ENCODE measurements around the gene ENOX2.

Gene ENOX2

DNA sequence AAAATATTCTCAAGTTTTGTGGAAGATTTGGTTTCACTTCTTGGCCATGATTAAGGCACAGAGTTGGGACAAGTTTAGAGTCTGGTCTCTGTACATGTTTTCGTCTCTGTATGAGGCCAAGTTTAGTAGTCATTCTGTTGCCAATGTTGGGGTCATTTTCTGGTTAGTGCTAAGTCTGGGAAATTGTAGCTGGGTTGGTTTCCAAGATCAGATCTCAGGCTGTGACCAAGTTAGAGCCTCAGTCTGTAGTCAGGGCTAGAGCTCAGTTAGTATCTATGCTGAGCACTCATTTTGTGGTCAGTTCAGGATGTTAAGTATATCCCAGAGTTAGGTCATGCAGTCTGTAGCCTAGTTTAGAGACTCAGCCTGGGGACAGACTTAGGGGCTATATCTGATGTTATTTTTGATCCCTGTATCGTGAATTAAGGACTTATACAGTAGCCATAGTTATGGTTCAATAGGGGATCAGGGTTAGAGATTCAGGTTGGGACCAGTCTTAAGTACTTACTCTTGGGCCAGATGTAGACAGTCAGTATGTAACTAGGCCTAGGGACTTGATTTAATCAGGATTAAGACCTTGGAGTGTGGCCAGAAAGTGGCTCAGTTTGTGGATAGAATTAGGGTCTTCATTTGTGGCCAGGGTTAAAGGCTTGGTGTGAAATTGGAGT is 6.6 kb upstream of the ENOX2 start:
- Histone ChIP-seq H3K9ac (ENCODE audit: low read depth, low read length) (no peak overlapping the region), H3K27me3 (ENCODE audit: control insufficient read depth, insufficient read depth, low read length) (peaks cover 8% of the 10 kb centered on the region), H3K9me3 (ENCODE audit: control insufficient read depth, insufficient read depth, low read length) (no peaks in the 10 kb centered on the region), H3K4me1 (ENCODE audit: control insufficient read depth, insufficient read depth, low read length) (no peaks in the 10 kb centered on the region), H3K36me3 (ENCODE audit: control insufficient read depth, insufficient read depth, low read length) (no peaks in the 10 kb centered on the region), H3K4me3 (ENCODE audit: low read depth, low read length) (no peak overlapping the region), H3K27ac (ENCODE audit: low read depth, low read length) (no peak overlapping the region)

DNA sequence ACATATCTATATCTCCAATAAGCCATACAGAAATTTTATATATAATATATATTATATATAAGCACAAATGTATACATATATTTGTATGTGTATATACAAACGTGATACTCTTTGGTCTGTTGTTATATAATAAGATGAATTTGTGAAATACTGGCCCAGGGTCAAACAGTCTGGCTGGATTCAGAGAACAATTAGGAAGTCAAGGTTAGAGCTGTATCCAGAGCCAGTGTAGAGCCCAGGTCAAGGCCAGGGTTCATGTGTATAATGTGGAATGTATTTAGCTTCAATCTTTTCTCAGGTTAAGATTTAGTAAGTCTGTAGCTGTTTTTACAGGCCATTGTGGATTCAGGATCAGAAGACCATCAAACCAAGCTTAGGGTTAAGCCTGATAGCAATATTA is 3.8 kb upstream of the ENOX2 start:
- no peak overlapping the region for H3K4me3 ChIP-seq (ENCODE audit: low read depth, low read length)
- H3K27me3 ChIP-seq (ENCODE audit: control insufficient read depth, insufficient read depth, low read length) = peaks cover 8% of the 10 kb centered on the region
- no peaks in the 10 kb centered on the region for H3K36me3 ChIP-seq (ENCODE audit: control insufficient read depth, insufficient read depth, low read length)
- H3K9me3 ChIP-seq (ENCODE audit: control insufficient read depth, insufficient read depth, low read length) = no peaks in the 10 kb centered on the region
- no peak overlapping the region for H3K27ac ChIP-seq (ENCODE audit: low read depth, low read length)
- no peak overlapping the region for H3K9ac ChIP-seq (ENCODE audit: low read depth, low read length)
- H3K4me1 ChIP-seq (ENCODE audit: control insufficient read depth, insufficient read depth, low read length) = peaks cover 4% of the 10 kb centered on the region; the same call in 1 of the 2 replicates

DNA sequence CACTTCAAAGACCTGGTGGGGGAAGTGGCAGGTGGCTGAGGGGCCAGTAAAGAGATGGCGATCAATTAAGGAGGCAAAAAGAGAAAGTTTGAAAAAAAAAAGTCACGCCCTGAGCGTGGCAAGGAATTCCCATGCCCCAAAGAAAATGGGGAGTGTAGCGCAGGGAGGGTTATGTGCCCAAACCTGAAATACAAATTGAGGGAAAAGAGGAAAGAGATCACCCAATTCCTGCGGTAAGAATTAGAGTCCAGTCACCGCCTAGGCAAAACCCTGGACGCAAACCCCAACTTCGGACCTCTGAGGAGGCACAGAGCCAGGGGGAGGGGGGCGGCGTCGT is 595 bp downstream of the ENOX2 start:
- peak overlapping the region; percentile 41; the same call in 1 of the 2 replicates for H3K9ac ChIP-seq (ENCODE audit: low read depth, low read length)
- no peaks in the 10 kb centered on the region; the same call in 1 of the 2 replicates for H3K27me3 ChIP-seq (ENCODE audit: control insufficient read depth, insufficient read depth, low read length)
- H3K4me1 ChIP-seq (ENCODE audit: control insufficient read depth, insufficient read depth, low read length) = peaks cover 8% of the 10 kb centered on the region
- peak overlapping the region; percentile 78 for H3K4me3 ChIP-seq (ENCODE audit: low read depth, low read length)
- no peaks in the 10 kb centered on the region for H3K9me3 ChIP-seq (ENCODE audit: control insufficient read depth, insufficient read depth, low read length)
- no peaks in the 10 kb centered on the region; the same call in 1 of the 2 replicates for H3K36me3 ChIP-seq (ENCODE audit: control insufficient read depth, insufficient read depth, low read length)
- peak overlapping the region; percentile 56 for H3K27ac ChIP-seq (ENCODE audit: low read depth, low read length)

DNA sequence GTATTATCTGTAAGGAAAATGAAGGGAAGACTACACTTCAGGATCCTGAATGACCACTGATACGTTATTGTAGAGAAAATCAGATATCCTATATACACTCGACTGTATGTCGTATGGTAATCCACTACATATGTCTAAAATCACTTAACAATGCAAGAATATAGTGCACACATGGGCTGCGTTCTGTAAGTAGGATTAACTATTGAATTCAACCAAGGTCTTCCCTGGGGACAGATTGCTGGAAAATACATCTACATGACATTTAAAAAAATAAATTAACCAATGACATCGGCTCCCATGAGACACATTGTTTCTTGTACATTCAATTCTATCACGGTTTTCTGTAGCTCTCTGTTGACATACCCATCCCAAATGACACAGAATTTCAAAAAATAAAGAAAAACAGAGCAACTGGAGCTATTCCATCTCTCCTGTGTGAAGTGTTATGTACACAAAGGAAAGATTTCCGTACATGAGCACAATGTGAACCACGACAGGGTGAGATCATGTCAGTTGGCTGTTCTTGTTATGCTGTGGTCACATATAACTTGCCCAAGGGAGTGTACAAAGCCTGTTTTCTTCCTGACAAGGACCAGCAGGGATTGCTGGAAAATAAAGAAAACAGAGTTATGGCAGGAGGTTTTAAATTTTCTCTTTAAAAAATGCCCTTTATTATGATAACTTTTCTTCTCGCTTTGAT is 6.1 kb downstream of the ENOX2 start:
- Histone ChIP-seq H3K4me3 (ENCODE audit: low read depth, low read length) (no peak overlapping the region), H3K9me3 (ENCODE audit: control insufficient read depth, insufficient read depth, low read length) (no peaks in the 10 kb centered on the region), H3K4me1 (ENCODE audit: control insufficient read depth, insufficient read depth, low read length) (peaks cover 6% of the 10 kb centered on the region), H3K9ac (ENCODE audit: low read depth, low read length) (no peak overlapping the region), H3K27me3 (ENCODE audit: control insufficient read depth, insufficient read depth, low read length) (no peaks in the 10 kb centered on the region; the same call in 1 of the 2 replicates), H3K36me3 (ENCODE audit: control insufficient read depth, insufficient read depth, low read length) (no peaks in the 10 kb centered on the region; the same call in 1 of the 2 replicates), H3K27ac (ENCODE audit: low read depth, low read length) (no peak overlapping the region)

DNA sequence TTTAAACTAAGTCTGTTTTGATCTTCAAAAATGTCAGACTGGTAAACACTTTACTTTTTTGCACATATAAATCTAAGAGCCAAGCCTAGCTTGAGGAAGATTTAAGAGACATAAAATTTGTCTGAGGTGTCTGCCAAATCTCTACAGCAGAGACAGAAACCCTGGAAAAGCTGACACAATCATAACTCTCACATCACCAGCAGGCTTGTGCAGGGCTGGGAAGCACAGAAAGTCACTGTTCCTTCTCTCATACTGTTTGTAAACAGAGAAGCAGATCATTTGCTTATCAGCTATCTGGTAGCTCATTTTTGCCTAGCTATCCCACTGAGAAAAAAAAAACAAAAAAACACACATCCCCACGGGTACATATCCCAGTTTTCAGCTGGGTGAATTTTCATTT is 7.0 kb downstream of the ENOX2 start:
- Histone ChIP-seq H3K4me1 (ENCODE audit: control insufficient read depth, insufficient read depth, low read length) (no peaks in the 10 kb centered on the region), H3K9ac (ENCODE audit: low read depth, low read length) (no peak overlapping the region), H3K27me3 (ENCODE audit: control insufficient read depth, insufficient read depth, low read length) (no peaks in the 10 kb centered on the region; the same call in 1 of the 2 replicates), H3K4me3 (ENCODE audit: low read depth, low read length) (no peak overlapping the region), H3K9me3 (ENCODE audit: control insufficient read depth, insufficient read depth, low read length) (no peaks in the 10 kb centered on the region), H3K27ac (ENCODE audit: low read depth, low read length) (no peak overlapping the region), H3K36me3 (ENCODE audit: control insufficient read depth, insufficient read depth, low read length) (no peaks in the 10 kb centered on the region; the same call in 1 of the 2 replicates)

DNA sequence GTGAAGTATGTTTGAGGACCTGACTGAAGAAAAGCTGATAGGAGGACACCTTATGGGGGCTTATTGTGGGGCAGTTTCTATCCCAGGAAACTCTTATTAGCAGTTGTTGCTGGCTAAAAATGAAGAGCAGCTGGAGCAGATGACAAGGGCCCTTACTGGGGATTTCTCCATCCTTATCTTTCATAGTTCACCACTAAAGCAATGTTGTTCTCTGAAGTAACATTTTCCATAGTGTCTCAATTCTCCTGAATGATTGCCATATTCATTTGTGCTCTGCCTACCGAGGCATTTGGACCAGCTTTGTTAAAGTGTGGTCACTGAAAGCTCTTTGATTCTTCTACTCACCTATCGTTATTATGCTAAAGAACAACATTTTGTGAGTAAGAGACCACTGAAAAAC is 7.7 kb downstream of the ENOX2 start:
- H3K9ac ChIP-seq (ENCODE audit: low read depth, low read length) = no peak overlapping the region
- no peak overlapping the region for H3K27ac ChIP-seq (ENCODE audit: low read depth, low read length)
- H3K36me3 ChIP-seq (ENCODE audit: control insufficient read depth, insufficient read depth, low read length) = no peaks in the 10 kb centered on the region; the same call in 1 of the 2 replicates
- H3K4me1 ChIP-seq (ENCODE audit: control insufficient read depth, insufficient read depth, low read length) = no peaks in the 10 kb centered on the region
- no peaks in the 10 kb centered on the region for H3K9me3 ChIP-seq (ENCODE audit: control insufficient read depth, insufficient read depth, low read length)
- H3K4me3 ChIP-seq (ENCODE audit: low read depth, low read length) = no peak overlapping the region
- H3K27me3 ChIP-seq (ENCODE audit: control insufficient read depth, insufficient read depth, low read length) = no peaks in the 10 kb centered on the region; the same call in 1 of the 2 replicates

DNA sequence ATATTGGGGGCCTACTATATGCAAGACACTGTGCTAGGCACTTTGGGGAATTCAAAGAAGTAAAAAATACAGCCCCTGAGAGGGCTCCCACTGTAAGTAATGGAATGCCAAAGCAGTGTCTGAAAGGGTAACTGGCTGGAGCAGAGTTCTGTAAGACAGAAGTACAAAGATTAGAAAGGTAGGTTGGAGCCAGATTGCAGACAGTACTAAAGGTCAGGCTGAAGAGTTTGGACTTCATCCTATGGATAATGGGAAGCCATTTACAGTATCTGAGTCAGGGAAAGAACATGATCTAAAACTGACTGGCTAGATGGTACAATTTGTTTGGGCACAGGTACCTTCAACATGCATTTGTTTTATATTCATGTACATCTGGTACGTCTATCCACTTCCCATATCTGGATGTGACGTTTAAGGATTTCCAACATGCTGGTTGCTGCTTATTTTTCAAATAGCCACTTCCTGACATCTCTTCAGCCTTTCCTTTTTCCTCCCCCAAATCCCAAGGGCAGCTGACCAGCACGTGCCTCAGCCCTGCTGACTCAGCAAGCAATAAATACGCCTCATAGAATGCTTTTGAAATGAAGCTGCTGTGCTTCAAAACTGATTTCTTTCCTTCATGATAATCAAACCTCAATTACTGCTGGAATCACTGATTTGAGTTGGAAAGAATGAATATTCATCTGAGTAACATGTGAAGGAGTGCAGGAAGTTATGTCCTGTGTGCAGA is 9.5 kb downstream of the ENOX2 start:
- H3K4me1 ChIP-seq (ENCODE audit: control insufficient read depth, insufficient read depth, low read length) = peaks cover 12% of the 10 kb centered on the region; the same call in 1 of the 2 replicates
- no peaks in the 10 kb centered on the region for H3K36me3 ChIP-seq (ENCODE audit: control insufficient read depth, insufficient read depth, low read length)
- no peaks in the 10 kb centered on the region for H3K9me3 ChIP-seq (ENCODE audit: control insufficient read depth, insufficient read depth, low read length)
- no peak overlapping the region for H3K4me3 ChIP-seq (ENCODE audit: low read depth, low read length)
- H3K27me3 ChIP-seq (ENCODE audit: control insufficient read depth, insufficient read depth, low read length) = no peaks in the 10 kb centered on the region; the same call in 1 of the 2 replicates
- no peak overlapping the region for H3K27ac ChIP-seq (ENCODE audit: low read depth, low read length)
- H3K9ac ChIP-seq (ENCODE audit: low read depth, low read length) = no peak overlapping the region

DNA sequence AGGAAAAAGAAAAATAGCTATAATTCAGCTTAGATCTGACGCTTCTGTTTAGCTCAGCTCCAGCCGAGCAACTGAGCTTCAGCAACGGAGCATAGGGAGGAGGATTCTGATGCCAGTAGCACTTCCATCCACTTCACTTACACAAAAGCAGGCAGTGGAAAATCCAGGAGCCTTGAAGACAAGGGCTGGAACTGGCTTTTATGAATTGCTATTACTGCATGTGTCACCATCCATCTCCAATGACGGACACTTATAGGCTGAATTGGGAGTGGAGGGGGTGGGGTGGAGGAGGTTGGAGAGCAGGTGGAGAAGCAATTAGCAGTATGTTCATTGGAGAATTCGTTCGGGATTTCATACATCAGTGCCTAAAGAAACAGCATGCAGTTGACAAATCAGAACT is 15.6 kb downstream of the ENOX2 start:
- no peaks in the 10 kb centered on the region for H3K36me3 ChIP-seq (ENCODE audit: control insufficient read depth, insufficient read depth, low read length)
- no peak overlapping the region for H3K4me3 ChIP-seq (ENCODE audit: low read depth, low read length)
- peaks cover 12% of the 10 kb centered on the region; the same call in 1 of the 2 replicates for H3K4me1 ChIP-seq (ENCODE audit: control insufficient read depth, insufficient read depth, low read length)
- H3K27ac ChIP-seq (ENCODE audit: low read depth, low read length) = no peak overlapping the region
- H3K27me3 ChIP-seq (ENCODE audit: control insufficient read depth, insufficient read depth, low read length) = no peaks in the 10 kb centered on the region; the same call in 1 of the 2 replicates
- H3K9ac ChIP-seq (ENCODE audit: low read depth, low read length) = no peak overlapping the region
- no peaks in the 10 kb centered on the region for H3K9me3 ChIP-seq (ENCODE audit: control insufficient read depth, insufficient read depth, low read length)

DNA sequence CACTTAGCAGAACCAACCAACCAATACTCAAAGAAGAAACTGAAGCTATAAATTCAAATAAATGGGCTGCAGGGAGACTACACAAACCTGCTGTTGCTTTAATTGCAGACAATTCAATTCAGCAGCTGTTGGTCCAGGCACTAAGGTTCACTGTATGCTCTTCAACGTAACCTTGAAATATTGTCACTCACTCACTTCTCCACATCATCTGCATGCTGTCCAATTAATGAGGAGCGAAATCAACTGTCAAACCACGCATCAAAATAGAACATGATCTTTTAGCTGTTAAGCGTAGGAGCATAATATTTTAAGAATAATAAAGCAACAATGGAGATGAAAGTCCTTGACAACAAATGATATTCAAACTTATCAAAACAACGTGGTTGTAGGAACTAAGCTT is 17.0 kb downstream of the ENOX2 start:
- no peaks in the 10 kb centered on the region for H3K9me3 ChIP-seq (ENCODE audit: control insufficient read depth, insufficient read depth, low read length)
- no peaks in the 10 kb centered on the region for H3K36me3 ChIP-seq (ENCODE audit: control insufficient read depth, insufficient read depth, low read length)
- peaks cover 14% of the 10 kb centered on the region; the same call in 1 of the 2 replicates for H3K4me1 ChIP-seq (ENCODE audit: control insufficient read depth, insufficient read depth, low read length)
- H3K27me3 ChIP-seq (ENCODE audit: control insufficient read depth, insufficient read depth, low read length) = no peaks in the 10 kb centered on the region; the same call in 1 of the 2 replicates
- no peak overlapping the region for H3K9ac ChIP-seq (ENCODE audit: low read depth, low read length)
- no peak overlapping the region for H3K27ac ChIP-seq (ENCODE audit: low read depth, low read length)
- no peak overlapping the region for H3K4me3 ChIP-seq (ENCODE audit: low read depth, low read length)

DNA sequence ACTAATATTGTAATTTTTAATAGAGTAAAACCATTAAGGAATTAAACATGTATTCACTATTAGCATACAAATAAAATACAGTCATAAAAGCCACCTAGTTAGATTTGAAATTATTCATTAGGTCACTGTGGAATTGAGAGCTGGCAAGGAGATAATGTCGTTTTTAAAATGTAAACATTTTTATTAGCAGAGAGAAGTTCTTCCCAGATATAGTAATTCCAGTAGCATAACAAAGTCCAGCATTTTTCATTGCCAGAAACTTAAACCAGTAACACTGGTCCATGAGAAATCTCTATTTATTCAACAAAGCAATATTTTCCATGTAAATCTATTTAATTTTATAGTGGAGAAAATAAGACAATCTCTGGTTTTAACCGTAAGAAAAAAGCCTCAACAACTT is 17.5 kb downstream of the ENOX2 start:
- H3K4me1 ChIP-seq (ENCODE audit: control insufficient read depth, insufficient read depth, low read length) = peaks cover 18% of the 10 kb centered on the region; the same call in 1 of the 2 replicates
- no peaks in the 10 kb centered on the region for H3K36me3 ChIP-seq (ENCODE audit: control insufficient read depth, insufficient read depth, low read length)
- no peak overlapping the region for H3K27ac ChIP-seq (ENCODE audit: low read depth, low read length)
- no peak overlapping the region for H3K9ac ChIP-seq (ENCODE audit: low read depth, low read length)
- H3K27me3 ChIP-seq (ENCODE audit: control insufficient read depth, insufficient read depth, low read length) = no peaks in the 10 kb centered on the region; the same call in 1 of the 2 replicates
- no peaks in the 10 kb centered on the region for H3K9me3 ChIP-seq (ENCODE audit: control insufficient read depth, insufficient read depth, low read length)
- no peak overlapping the region for H3K4me3 ChIP-seq (ENCODE audit: low read depth, low read length)
